H9 (cell line): ENCODE results near the gene CDH18. TPM values are rescaled to one million over a fixed set of nuclear protein-coding genes. Genes with fewer than 3 reads are reported as not detected.

ENCODE experiments used
- DNase-seq: peaks from one replicate; pipeline ENCODE4 v3.0.0-alpha.2; 2017
- H2AFZ ChIP-seq: one replicate; pipeline ENCODE4 v1.6.1; 2013; ENCODE audit warnings: mild to moderate bottlenecking, low read length, control low read depth, moderate library complexity
- H2AK5ac ChIP-seq: 2 replicates; pipeline ENCODE4 v1.6.1; 2013; ENCODE audit warnings: low read length, control low read depth, mixed read lengths; ENCODE audit not compliant: insufficient read length
- H2BK120ac ChIP-seq: one replicate; pipeline ENCODE4 v1.6.1; 2013; ENCODE audit warnings: low read depth, mild to moderate bottlenecking, low read length, control low read depth, inconsistent platforms; ENCODE audit not compliant: poor library complexity, severe bottlenecking
- H2BK12ac ChIP-seq: 2 replicates; pipeline ENCODE4 v1.6.1; 2013; ENCODE audit warnings: low read length, control low read depth, mixed read lengths, low read depth; ENCODE audit not compliant: insufficient read length
- H2BK15ac ChIP-seq: 2 replicates; pipeline ENCODE4 v1.6.1; 2013; ENCODE audit warnings: low read depth, low read length, control low read depth
- H2BK20ac ChIP-seq: one replicate; pipeline ENCODE4 v1.6.1; 2013; ENCODE audit warnings: low read depth, mild to moderate bottlenecking, low read length, control low read depth, inconsistent platforms; ENCODE audit not compliant: poor library complexity, severe bottlenecking
- H2BK5ac ChIP-seq: 2 replicates; pipeline ENCODE4 v1.6.1; 2013; ENCODE audit warnings: low read length, control low read depth, mixed read lengths; ENCODE audit not compliant: insufficient read length
- H3K14ac ChIP-seq: 2 replicates; pipeline ENCODE4 v1.6.1; 2013; ENCODE audit warnings: low read length, control low read depth; ENCODE audit not compliant: insufficient read depth
- H3K18ac ChIP-seq: 2 replicates; pipeline ENCODE4 v1.6.1; 2013; ENCODE audit warnings: low read depth, mild to moderate bottlenecking, mixed read lengths, low read length, control low read depth; ENCODE audit not compliant: insufficient read length
- H3K23ac ChIP-seq: 2 replicates; pipeline ENCODE4 v1.6.1; 2013; ENCODE audit warnings: low read length, control low read depth, mixed read lengths, low read depth; ENCODE audit not compliant: insufficient read length
- H3K23me2 ChIP-seq: 2 replicates; pipeline ENCODE4 v1.6.1; 2013; ENCODE audit warnings: low read depth, mild to moderate bottlenecking, mixed read lengths, low read length, control low read depth; ENCODE audit not compliant: insufficient read length, poor library complexity, severe bottlenecking
- H3K27ac ChIP-seq: 2 replicates; pipeline ENCODE4 v1.5.1; 2013; ENCODE audit warnings: low read length, control low read depth, mixed read lengths, low read depth; ENCODE audit not compliant: insufficient read length
- H3K27me3 ChIP-seq: 2 replicates; pipeline ENCODE4 v1.6.1; 2013; ENCODE audit warnings: low read length, control low read depth, inconsistent platforms; ENCODE audit not compliant: insufficient read depth
- H3K4ac ChIP-seq: 2 replicates; pipeline ENCODE4 v1.6.1; 2013; ENCODE audit warnings: low read depth, mild to moderate bottlenecking, control low read depth, inconsistent platforms, low read length, moderate library complexity
- H3K4me1 ChIP-seq: 2 replicates; pipeline ENCODE4 v1.6.1; 2013; ENCODE audit warnings: low read length, control low read depth, inconsistent platforms; ENCODE audit not compliant: insufficient read depth
- H3K4me2 ChIP-seq: 2 replicates; pipeline ENCODE4 v1.6.1; 2013; ENCODE audit warnings: low read length, control low read depth, mixed read lengths; ENCODE audit not compliant: insufficient read length, insufficient read depth
- H3K56ac ChIP-seq: 2 replicates; pipeline ENCODE4 v1.6.1; 2013; ENCODE audit warnings: low read depth, mild to moderate bottlenecking, mixed read lengths, low read length, control low read depth; ENCODE audit not compliant: insufficient read length
- H3K79me1 ChIP-seq: 2 replicates; pipeline ENCODE4 v1.6.1; 2013; ENCODE audit warnings: low read depth, mild to moderate bottlenecking, moderate library complexity, low read length, control low read depth, inconsistent platforms; ENCODE audit not compliant: insufficient read depth, poor library complexity, severe bottlenecking
- H3K79me2 ChIP-seq: 2 replicates; pipeline ENCODE4 v1.6.1; 2013; ENCODE audit warnings: low read length, control low read depth, inconsistent platforms; ENCODE audit not compliant: insufficient read depth
- H3K9ac ChIP-seq: 2 replicates; pipeline ENCODE4 v1.6.1; 2013; ENCODE audit warnings: low read length, control low read depth, mixed read lengths; ENCODE audit not compliant: insufficient read length; ENCODE audit errors: extremely low read depth
- H3K9me3 ChIP-seq: one replicate; pipeline ENCODE4 v1.6.1; 2013; ENCODE audit warnings: low read depth, low read length, inconsistent platforms; ENCODE audit not compliant: control insufficient read depth
- H3T11ph ChIP-seq: one replicate; pipeline ENCODE4 v1.6.1; 2013; ENCODE audit warnings: mild to moderate bottlenecking, low read length, control low read depth, inconsistent platforms
- H4K20me1 ChIP-seq: one replicate; pipeline ENCODE4 v1.6.1; 2013; ENCODE audit not compliant: control insufficient read depth, insufficient read length, insufficient read depth
- H4K5ac ChIP-seq: 2 replicates; pipeline ENCODE4 v1.6.1; 2013; ENCODE audit warnings: low read depth, mild to moderate bottlenecking, mixed read lengths, low read length, control low read depth; ENCODE audit not compliant: insufficient read length
- H4K8ac ChIP-seq: replicated peaks from 2 replicates; pipeline ENCODE4 v1.6.1; 2013; ENCODE audit warnings: low read length, control low read depth, mixed read lengths, low read depth; ENCODE audit not compliant: insufficient read length
- H4K91ac ChIP-seq: 2 replicates; pipeline ENCODE4 v1.6.1; 2013; ENCODE audit warnings: low read depth, mild to moderate bottlenecking, moderate library complexity, mixed read lengths, low read length, control low read depth; ENCODE audit not compliant: insufficient read length
- H3K27ac Mint-ChIP-seq, 3 experiments: 2 replicates in 2 of 3; 3 replicates in 1 of 3; pipeline ENCODE4 v1.8.0; 2020 to 2021; ENCODE audit warnings: mixed read lengths in 3 of 3, mild to moderate bottlenecking in 1 of 3, moderate library complexity in 1 of 3
- H3K27me3 Mint-ChIP-seq: 2 replicates; pipeline ENCODE4 v1.8.0; 2021; ENCODE audit warnings: low read depth, mild to moderate bottlenecking, moderate library complexity, mixed read lengths
- H3K36me3 Mint-ChIP-seq, 3 experiments: 2 replicates in 2 of 3; 3 replicates in 1 of 3; pipeline ENCODE4 v1.8.0; 2020 to 2021; ENCODE audit warnings: low read depth in 3 of 3, mixed read lengths in 3 of 3; ENCODE audit not compliant: insufficient read depth in 1 of 3
- H3K4me1 Mint-ChIP-seq, 2 experiments: 2 replicates each; pipeline ENCODE4 v1.8.0; 2020; ENCODE audit warnings: mixed read lengths in 2 of 2
- H3K4me3 Mint-ChIP-seq, 2 experiments: 2 replicates in 1 of 2; 3 replicates in 1 of 2; pipeline ENCODE4 v1.8.0; 2020 to 2021; ENCODE audit warnings: mild to moderate bottlenecking in 2 of 2, mixed read lengths in 2 of 2, moderate library complexity in 1 of 2
- H3K9me3 Mint-ChIP-seq, 2 experiments: 2 replicates in 1 of 2; 3 replicates in 1 of 2; pipeline ENCODE4 v1.8.0; 2020; ENCODE audit warnings: mild to moderate bottlenecking in 2 of 2, mixed read lengths in 2 of 2, moderate library complexity in 1 of 2
- WGBS: extraction: QIAGEN DNeasy Blood & Tissue Kit; methylation state at CpG from one replicate; pipeline ENCODE4 v1.1.7; 2013; ENCODE audit warnings: missing lambda C conversion rate, low lambda C conversion rate, mixed read lengths; ENCODE audit not compliant: insufficient read length; ENCODE audit errors: extremely low coverage; 5-methylcytosine and 5-hydroxymethylcytosine counted together
- total RNA-seq: library from RNA; stranded (reverse); gene quantifications from 2 replicates; pipeline ENCODE4 v1.2.1, GENCODE V29; 2021
- TF ChIP-seq, protein P1 (sequence below): fragments of 200-600 bp; sonication (generic); conservative IDR thresholded peaks from 3 replicates; pipeline ENCODE4 v1.8.0; 2021; ENCODE audit warnings: antibody characterized with exemption, mild to moderate bottlenecking

The CDH18 gene
- total RNA-seq, 1 experiment from 2014 or later: not detected

DNA sequence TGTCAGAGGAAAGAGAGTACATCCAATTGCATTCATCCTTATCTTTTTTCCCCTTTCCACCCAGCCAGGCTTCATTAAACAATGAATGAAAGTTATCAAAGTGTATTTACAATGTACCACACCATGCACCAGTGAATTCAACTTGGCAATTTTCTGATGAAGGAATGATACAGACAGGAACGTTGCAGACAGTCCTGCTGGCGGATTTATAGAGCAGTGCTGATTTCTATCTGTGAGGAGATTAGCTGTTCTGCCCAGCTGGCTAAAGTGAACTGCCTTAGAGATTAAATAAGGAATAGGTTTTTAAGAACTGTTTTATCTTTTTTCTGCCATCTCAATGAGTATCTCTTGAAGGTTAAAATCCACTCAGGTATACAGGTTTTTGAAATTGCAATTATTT lies 403.9 kb downstream of the CDH18 start:
- no peak overlapping the region for H3K9ac ChIP-seq
- H4K20me1 ChIP-seq: no peaks in the 10 kb centered on the region
- H3K4ac ChIP-seq: no peak overlapping the region
- Mint-ChIP-seq H3K4me1 (peaks cover 11 to 17% of the 10 kb centered on the region in 2 experiments), H3K27me3 (no peaks in the 10 kb centered on the region), H3K9me3 (no peaks in the 10 kb centered on the region; a peak in 1 of 5 replicates), H3K27ac (no peak overlapping the region), H3K36me3 (no peaks in the 10 kb centered on the region), H3K4me3 (no peak overlapping the region)
- no peak overlapping the region for H3K18ac ChIP-seq
- WGBS: no CpG with 5 or more reads among the region's 2 CpGs
- H3K27ac ChIP-seq: no peak overlapping the region
- H3K79me1 ChIP-seq: no peaks in the 10 kb centered on the region
- 0 out of 2 replicates have a peak, but pooled peaks cover 2% of the 10 kb centered on the region for H3K4me1 ChIP-seq
- no peak for DNase-seq
- no peaks in the 10 kb centered on the region for H3K79me2 ChIP-seq
- no peak overlapping the region for H3K4me2 ChIP-seq
- no peaks in the 10 kb centered on the region for H3K27me3 ChIP-seq
- no peak overlapping the region for H2BK5ac ChIP-seq
- H2AFZ ChIP-seq: no peak overlapping the region
- H2BK20ac ChIP-seq: no peak overlapping the region
- TF ChIP-seq, protein P1, sequence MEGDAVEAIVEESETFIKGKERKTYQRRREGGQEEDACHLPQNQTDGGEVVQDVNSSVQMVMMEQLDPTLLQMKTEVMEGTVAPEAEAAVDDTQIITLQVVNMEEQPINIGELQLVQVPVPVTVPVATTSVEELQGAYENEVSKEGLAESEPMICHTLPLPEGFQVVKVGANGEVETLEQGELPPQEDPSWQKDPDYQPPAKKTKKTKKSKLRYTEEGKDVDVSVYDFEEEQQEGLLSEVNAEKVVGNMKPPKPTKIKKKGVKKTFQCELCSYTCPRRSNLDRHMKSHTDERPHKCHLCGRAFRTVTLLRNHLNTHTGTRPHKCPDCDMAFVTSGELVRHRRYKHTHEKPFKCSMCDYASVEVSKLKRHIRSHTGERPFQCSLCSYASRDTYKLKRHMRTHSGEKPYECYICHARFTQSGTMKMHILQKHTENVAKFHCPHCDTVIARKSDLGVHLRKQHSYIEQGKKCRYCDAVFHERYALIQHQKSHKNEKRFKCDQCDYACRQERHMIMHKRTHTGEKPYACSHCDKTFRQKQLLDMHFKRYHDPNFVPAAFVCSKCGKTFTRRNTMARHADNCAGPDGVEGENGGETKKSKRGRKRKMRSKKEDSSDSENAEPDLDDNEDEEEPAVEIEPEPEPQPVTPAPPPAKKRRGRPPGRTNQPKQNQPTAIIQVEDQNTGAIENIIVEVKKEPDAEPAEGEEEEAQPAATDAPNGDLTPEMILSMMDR: no peak
- H2BK120ac ChIP-seq: no peak overlapping the region
- no peak overlapping the region for H4K5ac ChIP-seq
- H3T11ph ChIP-seq: no peak overlapping the region
- no peak overlapping the region for H2AK5ac ChIP-seq
- H2BK12ac ChIP-seq: no peak overlapping the region
- no peak overlapping the region for H3K14ac ChIP-seq
- H4K8ac ChIP-seq: no peak overlapping the region
- no peak overlapping the region for H2BK15ac ChIP-seq
- no peaks in the 10 kb centered on the region for H3K23me2 ChIP-seq
- no peak overlapping the region for H3K23ac ChIP-seq
- H3K9me3 ChIP-seq: no peaks in the 10 kb centered on the region
- no peak overlapping the region for H3K56ac ChIP-seq
- no peak overlapping the region for H4K91ac ChIP-seq
